Glomerular endothelial cell (primary cell): Measurements from ENCODE around the gene CDK5. TPM values are rescaled to one million over a fixed set of nuclear protein-coding genes. Genes with fewer than 3 reads are reported as not detected.
"Not testable (repeated sequence)": the region's sequence is repeated elsewhere in the genome, so short reads cannot be mapped to it uniquely, and the experiment has no call there.

Experiments
- DNase-seq: peaks from one replicate; pipeline ENCODE4 v3.0.0-alpha.2; 2011; ENCODE audit warnings: low read depth, low spot score; ENCODE audit errors: extremely low read depth
- total RNA-seq: library from RNA; depleted of rRNA; stranded (reverse); fragments of >200 nt; gene quantifications from 2 replicates; pipeline ENCODE4 v1.2.3, GENCODE V29; 2015

Gene CDK5
- total RNA-seq, 1 donor from 2014 or later = 21.1 TPM

DNA sequence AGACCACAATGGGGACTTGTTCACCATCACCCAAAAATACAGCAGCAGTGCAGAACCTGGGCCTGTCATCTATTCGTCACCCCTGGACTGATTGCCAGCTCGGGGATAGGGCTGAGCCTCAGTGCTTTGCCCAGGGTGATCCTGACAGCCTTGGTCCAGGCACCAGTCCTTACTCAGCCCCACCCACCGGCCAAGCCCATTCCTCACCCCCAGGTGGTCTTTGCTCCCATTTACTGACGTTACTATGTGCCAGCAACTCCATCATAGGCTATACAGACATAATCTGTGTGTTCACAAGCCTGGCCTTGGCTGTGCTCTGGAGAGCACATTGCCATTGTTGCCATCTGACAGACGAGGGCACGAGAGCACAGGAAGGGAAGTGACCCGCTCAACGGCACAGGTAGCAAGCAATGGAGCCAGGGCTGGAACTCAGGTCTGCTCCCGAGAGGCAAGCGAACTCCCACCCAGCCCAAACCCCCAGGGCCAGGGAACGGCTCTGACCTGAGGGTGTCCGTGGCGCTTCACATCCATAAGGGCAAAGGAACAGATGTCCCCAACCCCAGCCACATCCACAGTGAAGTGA is 40.2 kb downstream of the CDK5 start:
- DNase-seq = no peak

DNA sequence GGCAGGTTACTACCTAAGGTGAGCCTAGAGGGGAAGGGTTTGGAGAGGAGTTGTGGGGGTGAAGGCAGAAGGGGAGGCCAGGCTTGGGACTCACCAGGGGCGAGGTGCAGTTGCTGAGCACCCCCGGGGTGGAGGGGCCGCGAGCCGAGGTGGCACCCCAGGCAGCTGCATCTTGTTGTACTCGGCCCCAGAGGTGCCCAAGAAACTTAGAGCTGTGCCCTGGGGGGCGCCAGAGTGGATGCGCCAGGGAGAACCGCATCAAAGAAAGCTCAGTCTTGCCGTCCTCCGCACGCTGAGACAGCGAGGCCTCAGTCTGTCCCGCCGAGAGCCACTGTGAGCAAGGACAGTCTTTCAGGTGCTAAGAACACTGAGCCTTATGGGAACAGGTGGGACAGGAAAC is 40.8 kb downstream of the CDK5 start:
- no peak for DNase-seq

DNA sequence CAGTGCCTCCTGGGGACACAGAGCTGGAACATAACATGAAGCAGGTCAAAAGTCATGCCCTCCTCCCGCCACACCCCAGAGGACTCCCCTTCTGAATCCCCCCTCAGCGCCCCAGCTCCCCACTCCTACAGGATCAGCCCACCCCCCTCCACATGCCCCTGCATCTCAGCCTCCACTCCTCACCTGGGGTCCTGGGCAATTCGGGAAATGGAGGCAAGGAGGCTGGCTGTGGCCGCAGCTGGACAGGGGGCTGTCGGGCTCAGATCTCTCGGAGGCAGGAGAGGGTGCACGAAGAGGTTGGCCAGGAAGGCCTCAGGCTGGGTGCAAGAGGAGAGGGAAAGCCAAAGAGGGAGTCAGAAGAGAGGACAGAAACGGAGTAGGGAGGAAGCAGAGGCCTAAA is 41.2 kb downstream of the CDK5 start:
- DNase-seq = no peak

DNA sequence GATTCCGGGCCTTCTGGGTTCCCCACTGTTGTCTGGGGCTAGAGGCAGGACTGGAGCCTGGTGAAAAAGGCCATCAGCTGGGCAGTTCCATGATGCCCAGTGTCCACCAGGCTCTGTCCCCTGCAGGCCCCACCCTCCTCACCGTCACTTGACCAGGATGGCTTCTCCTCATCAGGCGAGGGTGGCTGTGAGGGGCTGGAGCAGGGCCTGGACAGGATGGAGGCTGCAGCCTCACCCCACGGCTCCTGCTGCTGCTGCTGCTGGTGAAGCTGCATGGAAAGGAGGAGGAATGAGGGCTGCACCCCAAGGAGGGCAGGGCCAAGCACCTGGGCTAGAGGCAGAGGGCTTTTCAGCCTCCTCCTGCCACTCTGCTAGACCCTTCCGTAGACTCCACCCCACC is 41.7 kb downstream of the CDK5 start:
- DNase-seq = no peak

DNA sequence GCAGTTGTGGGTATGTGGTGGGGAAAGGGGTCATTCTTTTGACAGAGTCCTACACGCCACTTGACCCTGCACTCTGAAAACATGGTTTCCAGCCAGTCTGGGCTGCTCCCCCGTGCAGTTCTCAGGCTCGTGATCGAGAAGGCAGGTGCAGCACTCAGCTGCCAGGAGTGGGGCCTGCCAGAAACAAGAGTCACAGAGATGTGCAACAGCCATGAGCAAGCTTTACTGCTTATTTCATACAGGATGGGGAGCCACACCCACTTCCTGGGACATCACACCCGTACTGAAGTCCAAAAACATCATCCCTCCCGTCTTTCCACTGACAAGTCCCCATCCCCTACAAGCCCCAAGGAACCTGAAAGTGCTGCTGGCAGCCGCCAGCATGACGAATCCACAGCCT is 42.7 kb downstream of the CDK5 start:
- DNase-seq = no peak

DNA sequence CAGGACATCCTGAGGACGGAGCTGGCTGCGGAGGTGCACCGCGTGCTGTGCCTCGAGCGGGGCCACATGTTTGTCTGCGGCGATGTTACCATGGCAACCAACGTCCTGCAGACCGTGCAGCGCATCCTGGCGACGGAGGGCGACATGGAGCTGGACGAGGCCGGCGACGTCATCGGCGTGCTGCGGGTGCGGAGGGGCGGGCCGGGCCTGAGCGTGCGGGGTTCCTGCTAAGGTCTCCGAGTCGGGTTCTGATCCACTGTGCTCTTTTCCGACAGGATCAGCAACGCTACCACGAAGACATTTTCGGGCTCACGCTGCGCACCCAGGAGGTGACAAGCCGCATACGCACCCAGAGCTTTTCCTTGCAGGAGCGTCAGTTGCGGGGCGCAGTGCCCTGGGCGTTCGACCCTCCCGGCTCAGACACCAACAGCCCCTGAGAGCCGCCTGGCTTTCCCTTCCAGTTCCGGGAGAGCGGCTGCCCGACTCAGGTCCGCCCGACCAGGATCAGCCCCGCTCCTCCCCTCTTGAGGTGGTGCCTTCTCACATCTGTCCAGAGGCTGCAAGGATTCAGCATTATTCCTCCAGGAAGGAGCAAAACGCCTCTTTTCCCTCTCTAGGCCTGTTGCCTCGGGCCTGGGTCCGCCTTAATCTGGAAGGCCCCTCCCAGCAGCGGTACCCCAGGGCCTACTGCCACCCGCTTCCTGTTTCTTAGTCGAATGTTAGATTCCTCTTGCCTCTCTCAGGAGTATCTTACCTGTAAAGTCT is 43.8 kb downstream of the CDK5 start:
- no peak for DNase-seq

DNA sequence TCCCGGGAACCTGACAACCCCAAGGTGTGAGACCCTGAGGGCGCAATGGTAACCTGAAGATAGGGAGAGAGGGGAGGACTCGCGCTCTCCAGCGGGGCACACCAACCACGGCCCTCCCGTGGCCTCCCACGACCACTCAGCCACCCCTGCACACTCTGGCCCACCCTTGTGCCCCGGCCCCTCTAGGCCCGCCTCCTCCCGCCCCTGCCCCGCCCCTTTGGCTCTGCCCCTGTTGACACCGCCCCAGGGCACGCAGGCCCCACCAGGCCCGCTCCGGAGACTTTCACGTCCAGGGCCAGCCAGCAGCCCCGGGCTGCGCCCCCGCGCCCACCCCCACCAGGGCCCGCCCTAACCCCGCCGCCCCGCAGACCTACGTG is 44.4 kb downstream of the CDK5 start:
- DNase-seq = no peak

DNA sequence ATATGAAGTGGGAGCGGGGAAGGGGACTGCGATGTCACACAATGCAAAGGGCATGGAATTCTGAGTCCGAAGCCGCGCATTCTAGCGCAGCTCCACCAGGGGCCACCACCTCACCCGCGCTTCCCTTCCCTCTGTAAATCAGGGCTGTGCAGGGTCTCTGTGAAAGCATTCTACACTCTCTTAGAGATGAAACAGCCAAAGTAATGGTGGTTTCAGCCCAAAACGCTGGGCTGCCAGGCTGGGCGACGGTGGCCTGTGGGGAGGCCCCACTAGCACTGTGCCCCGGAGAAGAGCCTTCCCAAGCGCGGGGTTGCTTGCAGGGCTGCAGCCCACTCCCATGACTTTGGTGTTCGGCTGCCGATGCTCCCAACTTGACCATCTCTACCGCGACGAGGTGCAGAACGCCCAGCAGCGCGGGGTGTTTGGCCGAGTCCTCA is 44.8 kb downstream of the CDK5 start:
- DNase-seq = no peak

DNA sequence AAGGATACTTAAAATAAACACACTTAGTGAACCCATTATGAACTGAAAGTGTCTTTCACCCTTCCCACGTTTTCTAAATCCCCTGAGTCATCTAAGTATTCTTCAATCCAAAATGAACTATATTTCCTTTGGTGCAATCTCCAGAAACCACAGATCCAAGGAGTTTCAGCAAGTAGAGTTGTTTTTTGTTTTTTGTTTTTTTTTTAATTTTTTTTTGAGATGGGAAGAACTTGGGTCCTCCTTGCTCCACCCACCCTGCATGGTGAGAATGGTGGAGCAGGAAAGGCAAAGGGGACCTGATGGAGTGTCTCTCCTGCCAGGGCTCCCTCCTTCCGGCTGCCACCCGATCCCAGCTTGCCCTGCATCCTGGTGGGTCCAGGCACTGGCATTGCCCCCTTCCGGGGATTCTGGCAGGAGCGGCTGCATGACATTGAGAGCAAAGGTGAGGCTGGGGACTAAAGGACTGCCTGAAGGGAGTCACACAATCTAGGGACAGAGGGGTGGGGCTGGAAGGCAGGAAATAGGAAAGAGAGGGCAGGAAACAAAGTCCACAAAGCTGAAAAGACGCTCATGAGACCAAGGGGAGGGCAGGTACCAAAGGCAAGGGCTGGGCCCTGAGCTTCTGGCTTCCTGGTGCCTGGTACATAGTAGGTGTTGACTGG is 45.5 kb downstream of the CDK5 start:
- DNase-seq = no peak

DNA sequence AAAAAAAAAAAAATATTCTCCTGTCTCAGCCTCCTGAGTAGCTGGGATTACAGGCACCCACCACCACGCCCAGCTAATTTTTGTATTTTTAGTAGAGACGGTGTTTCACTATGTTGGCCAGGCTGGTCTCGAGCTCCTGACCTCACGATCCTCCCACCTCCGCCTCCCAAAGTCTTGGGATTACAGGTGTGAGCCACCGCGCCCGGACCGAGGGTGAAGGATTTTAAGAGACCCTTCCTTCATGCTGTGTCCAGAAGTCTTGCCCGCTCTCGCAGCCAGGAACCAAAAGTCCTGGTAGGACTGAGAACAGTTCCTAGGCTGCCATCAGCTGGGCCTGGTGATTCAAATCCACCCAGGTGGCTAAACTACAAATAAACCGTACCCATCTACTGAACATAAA is 46.1 kb downstream of the CDK5 start:
- not testable (repeated sequence) for DNase-seq

DNA sequence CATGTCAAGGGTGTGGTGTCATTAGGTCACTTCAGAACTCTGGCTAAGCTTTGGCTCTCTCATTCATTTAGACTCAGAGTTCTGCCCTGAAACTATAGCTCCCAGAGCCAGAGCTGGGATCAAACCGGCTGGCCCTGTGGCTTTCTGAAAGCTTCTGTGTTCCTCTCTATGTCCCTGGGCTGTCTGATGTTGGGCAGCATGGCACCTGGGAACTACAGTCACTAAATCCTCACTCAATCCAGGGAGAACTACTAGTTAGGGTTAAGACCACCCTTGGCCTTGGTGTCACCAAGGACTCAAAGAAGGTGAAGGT is 46.6 kb downstream of the CDK5 start:
- no peak for DNase-seq

DNA sequence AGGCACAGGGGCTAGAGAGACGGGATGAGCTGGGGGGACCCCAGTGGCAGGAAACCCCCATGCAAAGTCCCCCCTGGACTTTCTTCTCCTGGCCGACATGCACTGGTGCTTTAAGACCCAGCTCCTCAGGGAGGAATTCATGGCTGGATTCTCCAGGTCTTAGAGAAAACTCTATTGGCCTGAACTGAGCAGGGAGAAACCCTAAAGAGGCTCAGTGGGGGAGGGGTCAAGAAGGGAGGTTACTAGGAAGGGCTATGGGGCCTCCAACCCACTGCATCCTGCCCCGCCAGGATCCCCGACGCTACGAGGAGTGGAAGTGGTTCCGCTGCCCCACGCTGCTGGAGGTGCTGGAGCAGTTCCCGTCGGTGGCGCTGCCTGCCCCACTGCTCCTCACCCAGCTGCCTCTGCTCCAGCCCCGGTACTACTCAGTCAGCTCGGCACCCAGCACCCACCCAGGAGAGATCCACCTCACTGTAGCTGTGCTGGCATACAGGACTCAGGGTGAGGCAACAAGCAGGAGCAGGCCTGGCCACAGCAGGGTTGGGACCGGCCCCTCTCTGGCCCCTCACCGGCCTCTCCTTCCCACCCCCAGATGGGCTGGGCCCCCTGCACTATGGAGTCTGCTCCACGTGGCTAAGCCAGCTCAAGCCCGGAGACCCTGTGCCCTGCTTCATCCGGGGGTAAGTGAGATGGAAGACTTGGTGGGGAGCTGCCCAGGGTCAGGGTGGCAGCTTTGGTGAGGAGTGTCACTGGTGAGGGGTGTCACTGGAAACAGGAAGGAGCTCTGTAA is 47.2 kb downstream of the CDK5 start:
- DNase-seq = no peak

DNA sequence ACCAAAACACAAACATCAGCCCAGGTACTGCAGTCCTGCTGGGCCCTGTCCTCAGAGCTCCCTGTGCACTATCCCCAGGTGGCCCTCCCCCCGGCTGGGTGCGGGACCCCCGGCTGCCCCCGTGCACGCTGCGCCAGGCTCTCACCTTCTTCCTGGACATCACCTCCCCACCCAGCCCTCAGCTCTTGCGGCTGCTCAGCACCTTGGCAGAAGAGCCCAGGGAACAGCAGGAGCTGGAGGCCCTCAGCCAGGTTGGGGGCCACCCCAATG is 47.7 kb downstream of the CDK5 start:
- no peak for DNase-seq

DNA sequence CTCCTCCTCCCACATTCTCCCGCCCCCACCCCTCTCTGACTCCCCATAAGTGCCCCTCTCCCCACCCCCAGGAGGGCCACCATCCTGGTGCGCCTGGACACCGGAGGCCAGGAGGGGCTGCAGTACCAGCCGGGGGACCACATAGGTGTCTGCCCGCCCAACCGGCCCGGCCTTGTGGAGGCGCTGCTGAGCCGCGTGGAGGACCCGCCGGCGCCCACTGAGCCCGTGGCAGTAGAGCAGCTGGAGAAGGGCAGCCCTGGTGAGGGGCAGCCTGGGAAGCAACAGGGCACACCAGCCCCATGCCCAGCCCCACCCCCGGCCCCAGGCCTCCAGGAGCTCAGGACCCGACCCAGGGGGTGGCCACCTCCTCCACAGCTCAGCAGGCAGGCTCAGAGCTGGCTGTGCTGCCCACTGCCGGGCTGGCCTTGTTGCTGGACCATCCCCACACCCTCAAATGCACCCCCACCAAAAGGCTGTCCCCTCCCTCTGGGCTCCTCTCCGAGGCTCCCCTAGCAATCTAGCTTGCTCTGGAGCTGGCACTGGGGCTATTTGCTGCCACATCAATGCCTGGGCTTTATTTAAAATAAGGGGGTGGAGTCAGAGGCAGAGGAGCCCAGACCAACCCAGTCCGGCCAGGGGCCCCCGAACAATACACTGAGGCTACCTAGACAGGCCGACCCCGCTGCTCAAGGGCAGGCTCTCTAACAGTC is 48.2 kb downstream of the CDK5 start:
- no peak for DNase-seq

DNA sequence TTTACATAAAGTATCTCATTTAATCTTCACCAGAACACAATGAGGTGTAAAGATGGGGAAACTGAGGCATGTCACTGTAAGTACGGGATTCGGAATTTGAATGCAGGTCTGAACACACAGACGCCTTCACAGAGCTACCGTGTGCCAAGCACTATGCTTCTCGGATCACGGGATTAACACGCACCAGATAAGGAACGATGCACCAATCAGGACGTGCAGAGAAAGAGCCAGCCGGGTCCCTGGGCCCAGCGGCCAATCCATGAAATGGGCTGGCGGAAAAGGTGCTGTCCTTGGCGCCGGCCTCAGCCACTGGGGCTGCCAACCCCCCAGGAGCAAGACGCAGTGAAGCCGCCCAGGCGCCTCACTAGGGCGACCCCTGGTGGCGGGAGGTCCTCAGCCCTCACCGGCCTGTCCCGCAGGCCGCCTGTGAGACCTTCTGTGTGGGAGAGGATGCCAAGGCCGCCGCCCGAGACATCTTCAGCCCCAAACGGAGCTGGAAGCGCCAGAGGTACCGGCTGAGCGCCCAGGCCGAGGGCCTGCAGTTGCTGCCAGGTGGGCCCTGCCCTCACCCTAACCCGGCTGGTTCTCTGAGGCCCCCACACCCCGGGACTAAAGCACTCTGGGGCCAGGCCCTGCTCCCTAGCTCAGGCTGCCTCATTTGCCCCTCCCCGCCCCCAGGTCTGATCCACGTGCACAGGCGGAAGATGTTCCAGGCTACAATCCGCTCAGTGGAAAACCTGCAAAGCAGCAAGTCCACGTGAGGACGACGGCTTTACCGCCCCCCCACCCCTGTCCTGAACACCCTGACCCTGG is 49.0 kb downstream of the CDK5 start:
- no peak for DNase-seq

DNA sequence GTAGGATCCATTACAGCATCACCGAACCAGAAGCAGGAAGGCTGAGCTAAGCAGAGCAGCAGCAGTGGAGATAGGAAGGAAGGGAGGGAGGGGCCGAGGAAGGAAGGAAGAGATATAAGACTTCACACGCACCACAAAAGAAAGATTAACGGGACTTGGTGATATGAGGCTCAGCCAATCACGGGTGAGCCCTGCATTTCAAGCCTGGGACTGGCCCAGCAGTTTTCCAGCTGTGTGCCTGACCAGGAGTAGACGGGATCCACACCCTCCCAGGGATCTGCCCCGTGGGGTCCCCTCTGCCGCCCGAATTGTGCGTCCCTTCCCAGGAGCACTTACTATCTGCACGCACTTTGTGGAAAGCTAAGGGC is 49.6 kb downstream of the CDK5 start:
- no peak for DNase-seq

DNA sequence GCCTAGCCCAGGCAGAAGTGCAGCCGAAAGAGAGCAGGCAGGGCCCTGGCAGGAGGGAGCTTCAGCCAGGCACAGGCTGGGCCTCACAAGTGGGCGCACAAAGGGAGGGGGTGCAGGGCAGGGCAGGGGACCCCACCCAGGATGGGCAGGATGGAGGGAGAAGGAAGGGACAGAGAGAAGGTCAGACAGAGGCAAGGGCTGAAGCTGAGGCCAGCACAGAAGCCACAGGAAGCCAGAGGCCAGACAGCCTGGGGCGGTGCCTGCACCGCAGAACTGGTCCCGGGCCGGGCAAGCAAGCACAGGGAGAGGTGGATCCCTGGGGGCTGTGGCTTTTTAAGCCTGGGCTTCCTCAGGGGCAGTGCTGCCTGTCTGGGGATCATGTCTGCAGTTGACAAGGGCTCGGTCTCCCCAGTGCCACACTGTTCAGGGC is 50.2 kb downstream of the CDK5 start:
- DNase-seq = no peak

DNA sequence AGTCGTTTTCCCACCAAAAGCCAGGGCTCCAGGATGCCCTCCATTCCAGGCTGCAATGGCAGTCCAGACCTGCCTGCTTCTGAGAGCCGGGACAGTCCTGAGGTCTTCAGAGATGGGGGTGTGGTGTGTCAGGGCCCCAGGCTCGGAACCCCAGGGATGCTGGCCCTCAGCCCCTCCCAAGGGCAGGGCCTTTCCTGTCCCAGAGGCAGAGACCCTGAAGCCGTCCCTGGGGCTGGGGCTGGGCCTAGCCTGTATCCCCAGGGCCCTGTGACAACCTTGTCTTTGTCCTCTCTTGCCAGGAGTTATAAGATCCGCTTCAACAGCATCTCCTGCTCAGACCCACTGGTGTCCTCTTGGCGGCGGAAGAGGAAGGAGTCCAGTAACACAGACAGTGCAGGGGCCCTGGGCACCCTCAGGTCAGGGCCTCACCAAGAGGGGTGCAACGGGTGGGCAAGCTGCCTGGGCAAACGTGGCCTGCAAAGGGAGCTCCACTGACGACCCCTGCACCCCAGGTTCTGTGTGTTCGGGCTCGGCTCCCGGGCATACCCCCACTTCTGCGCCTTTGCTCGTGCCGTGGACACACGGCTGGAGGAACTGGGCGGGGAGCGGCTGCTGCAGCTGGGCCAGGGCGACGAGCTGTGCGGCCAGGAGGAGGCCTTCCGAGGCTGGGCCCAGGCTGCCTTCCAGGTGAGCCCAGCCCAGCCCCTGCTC is 51.0 kb downstream of the CDK5 start:
- no peak for DNase-seq

DNA sequence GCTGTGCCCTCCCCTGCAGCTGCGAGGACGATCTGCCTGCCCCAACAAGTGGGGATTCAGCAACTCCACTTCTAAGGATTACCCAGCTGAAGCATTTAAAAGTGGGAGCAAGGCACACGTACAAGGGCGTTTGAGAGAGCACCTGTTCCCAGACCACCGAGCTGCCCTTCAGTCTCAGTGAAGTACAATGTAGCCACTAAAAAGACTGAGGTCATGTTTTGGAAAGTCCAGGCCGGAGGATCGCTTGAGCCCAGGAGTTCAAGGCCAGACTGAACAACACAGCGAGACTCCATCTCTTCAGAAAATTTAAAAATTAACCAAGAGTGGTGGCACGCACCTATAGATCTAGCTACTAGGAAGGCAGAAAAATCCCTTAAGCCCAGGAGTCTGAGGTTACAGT is 52.1 kb downstream of the CDK5 start:
- DNase-seq = no peak
